HG02623 (cell line): ENCODE data around the gene ONECUT3.
"Not testable (repeated sequence)": the region's sequence is repeated elsewhere in the genome, so short reads cannot be mapped to it uniquely, and the experiment has no call there.

Experiments
- ATAC-seq: cut with Tn5 transposase; IDR thresholded peaks from one replicate; pipeline ENCODE4 v1.9.1; 2021; ENCODE audit warnings: moderate library complexity; ENCODE audit not compliant: unreplicated experiment

The ONECUT3 gene

GRCh38 chr19:1752757-1753728 lies at the start of gene ONECUT3:
ONECUT3 (plus strand) TSS chr19:1753506; CDS start chr19:1753663, 157 bp downstream.
- no peak for ATAC-seq

GRCh38 chr19:1704339-1704738 lies 49.0 kb upstream of the ONECUT3 start:
- ATAC-seq: no peak

- no peak for ATAC-seq
Observed at GRCh38 chr19:1705367-1705766, 47.9 kb upstream of the ONECUT3 start.

GRCh38 chr19:1706646-1707045 lies 46.7 kb upstream of the ONECUT3 start:
- not testable (repeated sequence) for ATAC-seq

- ATAC-seq: no peak
Observed at GRCh38 chr19:1707240-1707639, 46.1 kb upstream of the ONECUT3 start.

- ATAC-seq: no peak
Observed at GRCh38 chr19:1713170-1713569, 40.1 kb upstream of the ONECUT3 start.

GRCh38 chr19:1715540-1715939 lies 37.8 kb upstream of the ONECUT3 start:
- no peak for ATAC-seq

GRCh38 chr19:1717200-1717969 lies 35.9 kb upstream of the ONECUT3 start:
- ATAC-seq: no peak

- no peak for ATAC-seq
Observed at GRCh38 chr19:1717970-1718264, 35.4 kb upstream of the ONECUT3 start.

- no peak for ATAC-seq
Observed at GRCh38 chr19:1718420-1719291, 34.6 kb upstream of the ONECUT3 start.

GRCh38 chr19:1719519-1719918 lies 33.8 kb upstream of the ONECUT3 start:
- no peak for ATAC-seq

GRCh38 chr19:1720237-1720636 lies 33.1 kb upstream of the ONECUT3 start:
- ATAC-seq: no peak

- no peak for ATAC-seq
Observed at GRCh38 chr19:1725100-1726064, 27.9 kb upstream of the ONECUT3 start.

- ATAC-seq: no peak
Observed at GRCh38 chr19:1728816-1729567, 24.3 kb upstream of the ONECUT3 start.

GRCh38 chr19:1729568-1729925 lies 23.8 kb upstream of the ONECUT3 start:
- no peak for ATAC-seq

- no peak for ATAC-seq
Observed at GRCh38 chr19:1730157-1730556, 23.1 kb upstream of the ONECUT3 start.

- ATAC-seq: no peak
Observed at GRCh38 chr19:1734321-1734966, 18.9 kb upstream of the ONECUT3 start.

- ATAC-seq: no peak
Observed at GRCh38 chr19:1736280-1736679, 17.0 kb upstream of the ONECUT3 start.

GRCh38 chr19:1736927-1737326 lies 16.4 kb upstream of the ONECUT3 start:
- no peak for ATAC-seq
